GM18526 (cell line): ENCODE results near the gene NRN1L.

Source experiments
- POLR2A ChIP-seq: IDR thresholded peaks from 3 replicates; pipeline ENCODE4 v1.6.1; 2011; ENCODE audit not compliant: insufficient read length; ENCODE audit errors: extremely low read depth

The NRN1L gene

DNA sequence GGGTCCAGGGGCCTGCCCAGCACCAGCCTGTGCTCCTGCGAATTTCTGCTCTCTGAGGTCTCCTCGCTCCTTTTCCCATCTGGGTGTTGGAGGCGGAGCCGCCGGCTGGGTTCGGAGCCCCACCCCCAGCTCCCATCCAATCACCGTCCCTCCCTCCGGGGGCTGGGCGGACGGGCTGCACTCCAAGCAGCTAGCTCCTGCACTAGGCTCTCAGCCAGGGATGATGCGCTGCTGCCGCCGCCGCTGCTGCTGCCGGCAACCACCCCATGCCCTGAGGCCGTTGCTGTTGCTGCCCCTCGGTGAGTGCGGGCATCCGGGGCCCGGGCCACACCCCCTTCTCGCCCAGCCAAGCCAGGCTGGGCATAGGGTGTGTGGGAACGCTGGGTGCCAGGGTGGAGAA, at the start of gene NRN1L:
NRN1L (plus strand) TSS at position 202 of the 400 bp plus-strand sequence; CDS start at position 221, 19 bp downstream.
- TF ChIP-seq POLR2A = no peak

DNA sequence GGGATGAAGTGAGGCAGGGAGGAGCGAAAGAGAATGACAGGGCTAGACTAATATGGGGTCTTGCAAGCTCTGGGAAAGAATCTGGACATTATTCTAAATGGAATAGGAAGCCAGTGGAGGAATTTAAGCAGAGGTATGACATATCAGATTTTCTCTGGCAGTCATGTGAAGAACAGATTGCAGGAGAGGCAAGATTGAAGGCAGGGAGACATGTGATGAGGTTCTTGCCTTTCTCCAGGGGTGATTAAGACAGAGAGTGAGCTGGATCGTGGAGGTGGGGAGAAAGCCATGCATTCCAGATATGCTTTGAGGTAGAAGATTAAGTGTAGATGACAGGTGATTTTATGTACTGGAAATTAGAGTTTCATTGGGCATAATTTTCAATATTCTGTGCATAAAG, 46.9 kb upstream of the NRN1L start:
- no peak for TF ChIP-seq POLR2A

DNA sequence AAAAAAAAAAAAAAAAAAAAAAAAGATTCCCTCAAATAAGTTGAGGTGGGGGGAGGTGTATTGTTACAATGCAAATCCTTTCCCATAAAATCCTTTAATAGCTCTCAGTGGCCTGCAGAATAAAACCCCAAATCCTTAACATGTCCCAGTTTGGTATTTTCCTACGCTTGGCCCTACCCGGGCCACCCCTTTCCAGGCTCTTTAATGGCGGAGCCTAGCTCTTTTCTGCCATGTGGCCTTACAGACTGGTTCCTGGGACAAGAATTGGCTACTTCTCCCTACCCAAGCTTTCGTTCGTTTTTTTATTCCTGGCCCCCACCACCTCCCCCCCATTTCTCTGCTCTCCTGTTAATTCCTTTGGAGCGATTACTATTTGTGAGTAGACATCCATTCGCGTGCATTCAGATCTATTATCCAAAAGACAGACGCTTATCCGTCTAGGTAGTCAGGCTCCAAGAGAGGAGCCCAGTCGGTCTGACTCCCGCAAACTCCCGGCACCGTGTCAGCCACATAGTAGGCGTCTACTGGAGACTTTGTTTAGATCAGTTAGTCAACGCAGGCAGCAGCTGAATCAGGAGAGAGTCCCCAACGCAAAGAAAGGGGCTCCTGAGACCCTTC, 43.4 kb upstream of the NRN1L start:
- no peak for TF ChIP-seq POLR2A

DNA sequence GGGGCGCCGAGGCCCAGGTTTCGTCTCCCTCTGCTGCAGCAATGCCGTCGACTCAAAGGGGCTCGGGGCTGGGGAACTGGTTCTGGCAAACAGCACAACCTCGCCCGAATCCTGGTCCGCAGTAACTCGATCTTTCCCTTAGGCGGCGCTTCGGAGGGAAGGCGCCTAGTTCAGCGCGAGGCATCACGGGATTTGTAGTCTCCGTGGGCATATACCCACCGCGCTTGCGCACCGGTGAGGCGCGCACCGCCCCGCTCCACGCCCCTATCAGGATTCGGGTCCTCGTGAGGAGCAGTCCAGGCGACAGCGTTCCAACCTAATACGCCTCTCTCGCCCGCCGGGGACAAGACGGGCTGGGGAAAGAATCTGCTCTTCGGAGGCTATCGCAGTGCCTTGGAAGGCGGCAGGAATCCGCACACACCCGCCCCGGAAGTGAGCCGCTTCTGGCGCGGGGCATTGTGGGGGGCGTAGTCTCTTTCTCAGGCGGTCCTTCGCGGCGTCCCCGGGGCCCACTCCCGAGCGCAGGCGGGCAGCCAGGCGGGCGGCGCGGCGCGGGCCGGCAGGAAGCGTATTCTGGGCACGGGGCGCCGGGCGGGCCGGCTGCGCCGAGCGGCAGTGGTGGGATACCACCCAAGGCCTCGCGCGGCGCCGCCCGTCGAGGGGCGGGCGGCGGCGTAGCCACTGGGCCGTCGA, 42.7 kb upstream of the NRN1L start, which contains the start of gene THAP11:
THAP11 (plus strand) TSS at position 505 of the 693 bp plus-strand sequence. CDS start 235 bp downstream, outside the sequence.
- TF ChIP-seq POLR2A = peak; percentile 15

DNA sequence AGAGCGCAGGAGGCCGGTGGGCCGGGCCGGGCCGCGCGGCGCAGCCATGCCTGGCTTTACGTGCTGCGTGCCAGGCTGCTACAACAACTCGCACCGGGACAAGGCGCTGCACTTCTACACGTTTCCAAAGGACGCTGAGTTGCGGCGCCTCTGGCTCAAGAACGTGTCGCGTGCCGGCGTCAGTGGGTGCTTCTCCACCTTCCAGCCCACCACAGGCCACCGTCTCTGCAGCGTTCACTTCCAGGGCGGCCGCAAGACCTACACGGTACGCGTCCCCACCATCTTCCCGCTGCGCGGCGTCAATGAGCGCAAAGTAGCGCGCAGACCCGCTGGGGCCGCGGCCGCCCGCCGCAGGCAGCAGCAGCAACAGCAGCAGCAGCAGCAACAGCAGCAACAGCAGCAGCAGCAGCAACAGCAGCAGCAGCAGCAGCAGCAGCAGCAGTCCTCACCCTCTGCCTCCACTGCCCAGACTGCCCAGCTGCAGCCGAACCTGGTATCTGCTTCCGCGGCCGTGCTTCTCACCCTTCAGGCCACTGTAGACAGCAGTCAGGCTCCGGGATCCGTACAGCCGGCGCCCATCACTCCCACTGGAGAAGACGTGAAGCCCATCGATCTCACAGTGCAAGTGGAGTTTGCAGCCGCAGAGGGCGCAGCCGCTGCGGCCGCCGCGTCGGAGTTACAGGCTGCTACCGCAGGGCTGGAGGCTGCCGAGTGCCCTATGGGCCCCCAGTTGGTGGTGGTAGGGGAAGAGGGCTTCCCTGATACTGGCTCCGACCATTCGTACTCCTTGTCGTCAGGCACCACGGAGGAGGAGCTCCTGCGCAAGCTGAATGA, 42.0 kb upstream of the NRN1L start:
- no peak for TF ChIP-seq POLR2A

DNA sequence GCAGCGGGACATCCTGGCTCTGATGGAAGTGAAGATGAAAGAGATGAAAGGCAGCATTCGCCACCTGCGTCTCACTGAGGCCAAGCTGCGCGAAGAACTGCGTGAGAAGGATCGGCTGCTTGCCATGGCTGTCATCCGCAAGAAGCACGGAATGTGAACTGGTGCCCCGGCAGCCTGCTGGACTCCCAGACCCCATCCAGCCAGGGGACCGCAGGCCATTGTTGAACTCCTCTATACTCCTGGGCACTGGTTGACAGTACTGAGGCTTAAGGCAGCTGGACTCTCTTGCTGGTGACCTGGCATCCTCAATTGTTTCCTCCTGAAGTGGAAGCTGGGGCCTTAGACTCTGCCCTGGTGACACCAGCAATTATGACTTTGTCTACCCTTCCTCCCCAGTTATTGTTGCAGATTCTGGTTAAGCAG, 41.3 kb upstream of the NRN1L start:
- no peak for TF ChIP-seq POLR2A

DNA sequence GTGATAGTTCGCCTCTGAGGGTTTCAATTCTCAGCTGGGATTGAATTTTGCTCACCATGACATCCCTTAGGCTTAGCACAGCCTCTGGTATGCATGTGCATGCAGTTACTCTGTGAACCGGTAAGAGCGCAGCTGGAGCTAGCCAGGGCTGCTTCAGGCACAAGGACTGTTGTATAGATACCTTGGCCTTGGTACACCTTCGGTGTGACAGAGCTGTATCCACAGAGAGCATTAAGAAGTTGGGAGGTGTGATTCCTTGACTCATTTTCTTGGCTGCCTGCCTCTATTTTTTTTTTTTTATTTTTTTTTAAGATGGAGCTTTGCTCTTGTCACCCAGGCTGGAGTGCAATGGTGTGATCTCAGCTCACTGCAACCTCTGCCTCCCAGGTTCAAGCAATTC, 40.2 kb upstream of the NRN1L start:
- TF ChIP-seq POLR2A = no peak

DNA sequence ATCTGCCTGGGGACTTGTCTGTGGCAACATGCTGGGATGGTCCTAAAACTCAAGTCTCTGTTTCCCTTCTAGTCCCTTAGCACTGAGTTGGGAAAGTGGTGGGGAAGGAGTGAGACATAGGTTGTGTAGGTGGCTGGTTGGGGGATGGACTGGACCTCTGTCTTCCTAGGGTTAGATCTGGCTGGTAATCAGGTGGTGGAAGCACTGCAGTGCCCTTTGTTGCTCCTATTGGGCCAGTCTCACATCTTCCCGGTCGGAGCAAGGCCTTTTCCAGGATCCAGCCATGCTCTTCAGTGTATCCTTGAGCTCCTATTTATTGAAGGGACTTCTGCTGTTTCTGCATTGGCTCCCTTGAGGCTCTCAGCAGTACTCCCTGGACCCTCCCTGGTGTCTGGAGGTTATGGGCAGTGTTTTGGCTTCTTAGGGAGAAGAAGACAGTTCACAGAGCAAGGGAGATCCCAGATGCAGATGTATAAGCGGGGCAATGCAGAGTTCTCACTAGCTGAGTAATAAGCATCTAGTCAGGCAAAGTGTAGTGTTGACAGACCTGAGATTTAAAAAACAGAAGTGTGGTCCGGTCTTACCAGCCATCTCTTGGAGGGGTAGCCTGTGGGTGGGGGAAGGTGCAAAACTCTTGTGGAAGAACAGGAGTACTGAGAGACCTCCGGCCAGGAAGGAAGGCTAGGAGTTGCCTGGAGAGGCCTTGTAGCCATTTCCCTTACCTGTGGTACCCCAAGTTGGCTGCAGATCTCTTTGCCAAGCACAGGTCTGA, 39.2 kb upstream of the NRN1L start:
- TF ChIP-seq POLR2A = no peak

DNA sequence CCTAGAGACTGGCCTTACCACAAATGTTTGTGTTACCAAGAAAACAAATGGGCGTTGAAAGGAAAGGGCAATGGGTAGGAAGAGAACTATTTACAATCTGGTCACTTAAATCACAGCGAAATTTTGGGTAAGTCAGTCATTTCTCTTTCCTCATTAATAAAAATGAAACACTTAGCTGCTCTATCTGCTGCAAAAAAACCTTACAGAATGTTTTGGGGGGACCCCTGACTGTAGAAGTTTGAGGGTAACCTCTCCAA, 38.7 kb upstream of the NRN1L start:
- no peak for TF ChIP-seq POLR2A

DNA sequence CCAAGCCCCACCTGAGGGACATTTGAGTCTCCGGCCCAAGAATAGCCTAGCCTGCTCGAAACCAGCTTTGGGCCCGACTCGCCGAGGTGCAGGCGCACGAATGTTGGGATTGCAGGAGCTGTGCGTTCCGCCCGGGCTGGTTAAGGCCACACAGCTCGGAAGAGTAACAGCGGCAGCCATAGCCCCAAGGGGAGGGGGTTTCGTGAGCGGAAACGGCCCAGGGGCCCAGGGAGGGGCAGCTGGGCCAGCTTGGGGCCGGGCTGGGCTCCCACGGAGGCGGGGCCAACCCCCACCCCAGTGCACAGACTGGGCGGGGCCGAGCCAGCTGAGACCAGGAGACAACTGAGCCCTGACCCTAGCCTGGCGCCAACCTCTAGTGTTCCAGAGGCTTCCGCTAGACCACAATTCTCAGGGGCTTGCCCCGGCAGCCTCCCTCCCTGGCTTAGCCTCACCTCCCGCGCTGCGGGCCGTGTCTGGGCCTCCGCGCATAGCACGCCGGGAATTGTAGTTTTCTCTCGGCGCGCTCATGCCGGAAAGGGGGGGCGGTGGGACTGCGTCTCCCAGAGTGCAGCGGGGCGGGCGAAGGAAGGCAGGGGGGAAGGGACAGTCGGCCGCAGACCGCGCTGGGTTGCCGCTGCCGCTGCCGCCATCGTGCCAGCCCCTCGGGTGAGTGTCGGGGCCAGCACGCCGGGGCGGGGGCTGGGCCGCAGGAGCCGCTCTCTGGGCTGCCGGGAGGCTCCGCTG, 38.2 kb upstream of the NRN1L start, which contains the start of gene NUTF2:
NUTF2 (plus strand) TSS at position 614 of the 744 bp plus-strand sequence. CDS start 18,198 bp downstream, outside the sequence.
- TF ChIP-seq POLR2A = peak; percentile 72

DNA sequence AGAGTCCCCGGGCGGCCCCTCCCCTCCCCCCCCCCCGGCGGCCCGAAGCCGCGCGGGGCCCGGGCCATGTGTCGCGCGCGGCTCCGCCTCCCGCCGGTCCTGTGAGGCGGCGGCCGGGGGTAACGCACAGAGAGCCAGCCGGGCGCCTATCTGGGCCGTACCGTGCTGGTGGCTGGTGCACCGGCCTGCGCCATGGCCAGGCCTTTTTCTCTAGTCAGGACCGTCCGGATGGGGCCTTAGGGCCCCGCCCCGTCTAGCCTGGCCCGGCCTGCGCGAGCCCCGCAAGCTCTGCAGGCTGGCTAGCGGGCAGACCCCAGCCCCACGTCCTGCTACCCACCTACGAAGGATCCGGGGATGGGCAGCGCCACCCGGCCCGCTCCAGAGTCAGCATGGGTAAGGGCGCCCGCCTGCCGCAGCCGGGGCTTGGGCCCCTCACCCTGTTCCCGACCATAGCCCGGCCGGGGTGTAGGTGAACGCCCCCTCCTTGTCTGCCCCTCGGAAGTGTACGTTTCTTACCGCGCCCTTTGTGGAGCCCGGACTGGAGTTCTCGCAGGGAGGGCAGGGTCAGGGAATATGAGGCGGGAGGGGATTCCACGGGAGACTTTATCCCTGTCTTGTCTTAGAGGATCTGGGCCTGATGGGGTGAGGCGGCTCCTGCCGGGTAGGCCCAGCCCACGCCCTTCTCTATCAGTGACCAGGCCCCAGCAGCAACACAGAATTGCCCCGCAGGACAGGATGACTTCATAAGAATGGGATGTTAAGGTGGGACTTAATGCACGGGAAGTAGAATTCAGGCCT, 37.4 kb upstream of the NRN1L start, which contains the start of gene CENPT:
CENPT (minus strand) TSS at position 630 of the 798 bp plus-strand sequence. CDS start 13,834 bp downstream, outside the sequence.
- TF ChIP-seq POLR2A = no peak

DNA sequence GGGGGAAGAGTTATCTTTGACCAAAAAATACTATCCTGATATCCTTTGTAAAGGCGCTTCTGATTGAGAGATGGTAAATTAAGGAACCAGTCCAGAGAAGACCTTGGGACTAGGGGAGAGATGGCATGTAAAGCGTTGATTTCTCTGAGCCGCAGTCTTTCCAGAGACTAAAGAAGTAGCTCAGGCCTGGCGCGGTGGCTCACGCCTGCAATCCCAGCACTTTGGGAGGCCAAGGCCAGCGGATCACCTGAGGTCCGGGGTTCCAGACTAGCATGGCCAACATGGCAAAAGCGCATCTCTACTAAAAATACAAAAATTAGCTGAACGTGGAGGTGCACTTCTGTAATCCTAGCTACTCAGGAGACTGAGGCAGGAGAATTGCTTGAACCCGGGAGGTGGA, 36.6 kb upstream of the NRN1L start:
- TF ChIP-seq POLR2A = no peak

DNA sequence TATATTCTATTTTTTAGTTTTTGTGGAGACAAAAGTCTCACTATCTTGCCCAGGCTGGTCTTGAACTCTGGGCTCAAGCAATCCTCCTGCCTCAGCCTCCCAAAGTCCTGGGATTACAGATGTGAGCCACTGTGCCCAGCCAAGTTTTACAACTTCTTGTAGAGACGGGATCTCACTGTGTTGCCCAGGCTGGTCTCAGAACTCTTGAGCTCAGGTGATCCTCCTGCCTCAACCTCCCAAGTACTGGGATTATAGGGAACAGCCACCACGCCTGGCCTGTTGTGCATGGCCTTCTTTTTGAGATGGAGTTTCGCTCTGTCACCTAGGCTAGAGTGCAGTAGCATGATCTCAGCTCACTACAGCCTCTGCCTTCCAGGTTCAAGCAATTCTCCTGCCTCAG, 31.0 kb upstream of the NRN1L start:
- TF ChIP-seq POLR2A = no peak

DNA sequence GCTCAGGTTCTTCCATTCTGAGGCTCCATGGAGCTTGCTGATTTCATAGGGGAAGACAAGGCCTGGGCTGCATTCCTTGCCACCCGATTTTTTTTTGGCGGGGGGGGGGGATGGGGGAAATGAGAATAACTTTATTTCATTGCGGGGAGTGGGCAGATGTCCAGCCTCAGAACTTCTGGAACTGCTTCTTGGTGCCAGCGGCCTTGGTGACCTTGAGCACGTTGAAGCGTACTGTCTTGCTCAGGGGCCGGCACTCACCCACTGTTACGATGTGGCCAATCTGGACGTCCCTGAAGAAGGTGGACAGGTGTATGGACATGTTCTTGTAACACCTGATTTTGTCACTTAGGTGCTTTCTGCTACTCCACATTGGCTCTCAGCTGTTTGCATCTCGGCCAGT, 28.9 kb upstream of the NRN1L start:
- no peak for TF ChIP-seq POLR2A
